LNCAP (cell line): ENCODE results near the gene RARA.

Source experiments
- CTCF ChIP-seq: fragments of 450-650 bp; IDR thresholded peaks from 2 replicates; pipeline ENCODE4 v1.5.1; 2017; ENCODE audit warnings: mild to moderate bottlenecking

RARA gene

GRCh38 chr17:40362696-40363110 lies 53.7 kb downstream of the RARA start:
- TF ChIP-seq CTCF = peak; percentile 92

- no peak for TF ChIP-seq CTCF
These were observed 54.3 kb downstream of the RARA start for GRCh38 chr17:40363111-40363827.

DNA sequence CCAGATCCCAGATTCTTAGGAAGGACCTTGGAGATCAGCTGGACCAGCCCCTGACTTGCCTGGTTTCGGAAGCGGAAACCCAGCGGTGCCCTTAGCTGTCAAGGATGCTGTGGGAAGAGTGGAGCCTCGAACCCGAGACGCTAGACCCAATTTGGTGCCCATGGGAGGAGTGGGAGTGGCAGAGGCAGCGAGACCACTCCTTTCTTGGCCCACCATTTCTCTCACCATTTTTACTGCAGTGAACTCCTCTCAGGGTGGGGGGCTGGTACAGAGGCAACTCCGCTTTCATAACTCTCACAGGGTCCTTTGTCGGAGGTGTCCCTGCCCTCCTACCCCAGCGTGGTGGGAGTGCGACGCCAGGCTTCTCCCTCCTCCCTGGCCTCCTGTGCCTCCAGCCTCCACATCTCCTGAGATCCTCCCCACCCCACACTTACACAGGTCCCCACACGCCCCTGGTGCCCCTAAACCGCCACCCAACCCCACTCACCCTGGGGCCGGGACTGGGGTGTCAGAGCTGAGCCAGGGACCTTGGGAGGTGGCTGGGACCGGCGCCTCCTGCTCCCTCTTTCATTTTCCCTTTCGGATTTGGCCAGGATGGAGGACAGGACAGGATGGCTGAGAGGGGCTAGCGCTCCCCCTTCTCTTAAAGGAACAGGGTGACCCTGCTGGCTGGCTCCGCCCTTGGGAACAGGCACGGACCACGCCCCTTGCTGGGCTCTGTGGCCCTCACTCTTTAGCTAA lies 55.3 kb downstream of the RARA start, which contains the start of gene GJD3:
Gene GJD3 (minus strand): TSS at position 617 of the 741 bp plus-strand sequence. CDS start 922 bp downstream, outside the sequence.
- TF ChIP-seq CTCF = no peak

- TF ChIP-seq CTCF = no peak
These were observed 55.9 kb downstream of the RARA start for GRCh38 chr17:40364906-40365305.

DNA sequence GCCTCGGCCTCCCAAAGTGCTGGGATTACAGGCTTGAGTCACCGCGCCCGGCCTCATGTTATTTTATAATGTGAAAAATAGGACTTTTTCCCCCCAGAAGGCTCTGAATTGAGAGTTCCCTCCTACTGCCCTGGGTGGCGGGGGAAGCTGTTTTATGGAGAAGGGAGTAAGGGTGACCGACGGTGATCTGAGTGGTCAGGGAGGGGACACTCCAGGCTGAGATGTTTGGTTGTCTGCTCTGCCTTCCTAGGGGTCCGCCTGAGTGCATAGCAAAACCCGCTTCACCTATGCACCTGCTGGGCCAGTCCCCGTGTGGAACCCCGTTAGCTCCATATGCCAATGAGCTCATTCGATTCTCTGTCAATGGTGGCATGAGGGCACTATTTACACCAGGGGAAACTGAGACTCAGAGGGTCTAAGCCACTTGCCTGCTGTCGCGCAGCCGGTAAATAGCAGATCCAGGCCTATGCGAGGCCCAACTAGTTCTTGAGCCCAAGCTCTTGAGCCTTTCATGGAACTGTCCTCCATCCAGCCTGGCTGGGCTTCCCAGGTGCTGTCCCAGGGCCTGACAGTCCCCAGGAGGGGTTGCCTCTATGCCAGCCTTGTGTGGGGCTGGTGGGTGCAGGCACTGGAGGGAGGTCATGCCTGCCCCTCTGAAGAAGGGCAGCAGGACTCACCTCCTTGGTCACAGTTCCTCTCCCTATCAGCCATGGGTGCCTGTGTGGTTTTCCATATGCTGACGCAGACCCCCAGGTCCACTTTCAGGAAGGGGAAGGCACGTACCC lies 57.3 kb downstream of the RARA start:
- TF ChIP-seq CTCF = no peak

DNA sequence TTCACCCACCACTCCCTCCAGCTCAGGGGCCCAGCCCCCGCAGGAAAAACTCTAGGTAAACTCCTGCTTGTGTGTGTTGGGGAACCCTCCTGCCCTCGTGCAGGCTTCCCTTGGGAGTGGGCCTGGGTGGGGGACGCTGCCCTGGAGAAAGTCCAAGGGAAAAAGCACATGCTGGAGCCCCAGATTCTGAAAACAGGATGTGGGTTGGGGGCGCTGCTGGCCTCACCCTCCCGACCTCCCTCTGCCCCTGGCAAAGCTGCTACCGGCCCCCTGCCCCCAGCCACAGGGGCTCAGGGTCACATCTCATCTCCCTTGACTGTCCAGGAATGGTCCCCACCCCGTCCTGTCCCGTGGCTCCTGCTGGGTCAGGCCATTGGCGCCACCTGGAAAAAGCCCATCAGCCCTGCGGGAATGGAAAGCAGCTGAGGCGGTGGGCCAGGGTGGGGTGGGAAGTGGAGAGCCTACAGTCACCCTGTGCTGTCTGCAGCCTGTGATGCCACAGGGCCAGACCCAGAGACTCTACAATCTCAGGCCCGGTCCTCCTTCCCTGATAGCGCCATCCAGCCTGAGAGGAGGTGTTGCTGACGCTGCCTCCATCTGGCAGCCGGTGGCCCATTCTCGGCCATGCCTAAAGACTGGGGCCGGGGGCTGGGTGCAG lies 58.0 kb downstream of the RARA start:
- no peak for TF ChIP-seq CTCF

DNA sequence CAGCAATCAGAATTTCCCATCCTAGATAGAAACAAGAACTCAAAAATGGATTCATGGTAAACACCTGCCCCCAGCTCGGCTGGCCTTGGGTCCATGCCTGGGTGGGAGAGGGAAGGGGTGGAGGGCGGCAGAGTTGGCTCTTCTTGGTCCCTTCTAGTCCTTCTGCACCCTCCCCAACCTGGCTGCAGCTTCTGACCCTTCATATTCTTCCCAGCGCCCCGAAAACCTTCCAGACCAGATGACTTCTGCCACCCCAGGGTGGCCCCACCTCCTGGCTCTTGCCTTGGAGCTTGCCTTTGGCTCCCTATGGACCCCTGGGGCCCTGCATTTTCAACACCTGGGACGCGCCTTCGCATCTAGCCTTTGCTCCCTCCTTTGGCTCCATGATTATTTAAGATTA lies 60.9 kb downstream of the RARA start:
- no peak for TF ChIP-seq CTCF
